Stromal cell of bone marrow (primary cell): Measurements from ENCODE around the gene CDS2.

Experiments used
- DNase-seq: peaks from one replicate; pipeline ENCODE4 v3.0.0-alpha.2; 2012; ENCODE audit warnings: low read depth

The CDS2 gene

GRCh38 chr20:5119435-5120184 lies 7.2 kb upstream of the CDS2 start, which contains the start of gene PCNA:
Gene PCNA, minus strand, starts transcription at chr20:5119958. Its CDS starts 160 bp downstream, at chr20:5119798.
- DNase-seq: peak; percentile 95

GRCh38 chr20:5120185-5120476 lies 6.7 kb upstream of the CDS2 start:
- no peak for DNase-seq

- no peak for DNase-seq
Observed at GRCh38 chr20:5122873-5123260, 3.9 kb upstream of the CDS2 start.

GRCh38 chr20:5127204-5127858 lies 523 bp downstream of the CDS2 start:
- no peak for DNase-seq

GRCh38 chr20:5127859-5128424 lies 1.1 kb downstream of the CDS2 start:
- DNase-seq: no peak

- DNase-seq: no peak
Observed at GRCh38 chr20:5128886-5129285, 2.1 kb downstream of the CDS2 start.

GRCh38 chr20:5131502-5131901 lies 4.7 kb downstream of the CDS2 start:
- no peak for DNase-seq

- DNase-seq: no peak
Observed at GRCh38 chr20:5133998-5134397, 7.2 kb downstream of the CDS2 start.

- no peak for DNase-seq
Observed at GRCh38 chr20:5135363-5136012, 8.7 kb downstream of the CDS2 start.

- no peak for DNase-seq
Observed at GRCh38 chr20:5136096-5136495, 9.3 kb downstream of the CDS2 start.

GRCh38 chr20:5140195-5140594 lies 13.4 kb downstream of the CDS2 start:
- no peak for DNase-seq

- no peak for DNase-seq
Observed at GRCh38 chr20:5141615-5142014, 14.8 kb downstream of the CDS2 start.

- DNase-seq: no peak
Observed at GRCh38 chr20:5143851-5144250, 17.0 kb downstream of the CDS2 start.

- DNase-seq: no peak
Observed at GRCh38 chr20:5145365-5146098, 18.7 kb downstream of the CDS2 start.

- DNase-seq: no peak
Observed at GRCh38 chr20:5146099-5146668, 19.4 kb downstream of the CDS2 start.

- DNase-seq: no peak
Observed at GRCh38 chr20:5146871-5147592, 20.2 kb downstream of the CDS2 start.

GRCh38 chr20:5148581-5148980 lies 21.8 kb downstream of the CDS2 start:
- no peak for DNase-seq

GRCh38 chr20:5149892-5150225 lies 23.1 kb downstream of the CDS2 start:
- DNase-seq: no peak

- DNase-seq: no peak
Observed at GRCh38 chr20:5150226-5151076, 23.6 kb downstream of the CDS2 start.

GRCh38 chr20:5153152-5153467 lies 26.3 kb downstream of the CDS2 start:
- no peak for DNase-seq
